Large intestine (tissue), 3 donors: ENCODE results near the gene CRYM. TPM values are rescaled to one million over a fixed set of nuclear protein-coding genes. Genes with fewer than 3 reads are reported as not detected.
A peak's percentile ranks its signal among the peaks of the same experiment; 100 is the strongest.
"Not testable (repeated sequence)": the region's sequence is repeated elsewhere in the genome, so short reads cannot be mapped to it uniquely, and the experiment has no call there.

Source experiments
- DNase-seq, 2 donors: peaks; one replicate each; pipeline versions ENCODE4 v3.0.0 to v3.0.0-alpha.2; 2013
- H3K27ac ChIP-seq: one replicate; pipeline ENCODE4 v1.5.1; 2013; ENCODE audit warnings: low read length
- H3K27me3 ChIP-seq: 2 replicates; pipeline ENCODE4 v1.6.1; 2013; ENCODE audit warnings: low read length; ENCODE audit not compliant: control insufficient read depth, insufficient read depth
- H3K36me3 ChIP-seq: 2 replicates; pipeline ENCODE4 v1.6.1; 2013; ENCODE audit warnings: low read length; ENCODE audit not compliant: control insufficient read depth, insufficient read depth
- H3K4me1 ChIP-seq: one replicate; pipeline ENCODE4 v1.6.1; 2013; ENCODE audit warnings: low read length; ENCODE audit not compliant: control insufficient read depth, insufficient read depth
- H3K4me3 ChIP-seq: one replicate; pipeline ENCODE4 v1.5.1; 2013; ENCODE audit warnings: low read length
- H3K9me3 ChIP-seq: one replicate; pipeline ENCODE4 v1.6.1; 2013; ENCODE audit warnings: mild to moderate bottlenecking, low read depth, low read length, moderate library complexity; ENCODE audit not compliant: control insufficient read depth
- WGBS: methylation state at CpG from one replicate; pipeline ENCODE4 v1.1.5; 2013; ENCODE audit warnings: low lambda C conversion rate; ENCODE audit not compliant: insufficient coverage; 5-methylcytosine and 5-hydroxymethylcytosine counted together
- polyA plus RNA-seq: library from polyadenylated mRNA; unstranded; fragments of 120-200 nt; gene quantifications from one replicate; pipeline ENCODE4 v1.2.1, GENCODE V29; 2013

The CRYM gene
- polyA plus RNA-seq, 1 donor: 4.0 TPM

GRCh38 chr16:21302898-21303528, 24.9 kb upstream of the CRYM start:
- 40% methylated on average over 1 of the region's 4 CpGs for WGBS
- Histone ChIP-seq H3K4me3 (no peak overlapping the region), H3K36me3 (no peaks in the 10 kb centered on the region), H3K9me3 (no peaks in the 10 kb centered on the region), H3K27me3 (no peaks in the 10 kb centered on the region), H3K27ac (peak overlapping the region; percentile 72), H3K4me1 (peaks cover 10% of the 10 kb centered on the region)
- peak; percentile 73 to 82 for DNase-seq

GRCh38 chr16:21302454-21302853, 24.4 kb upstream of the CRYM start:
- DNase-seq: peak in 1 of 2 donors; percentile 38
- 43% methylated on average over 1 of the region's 3 CpGs for WGBS
- Histone ChIP-seq H3K4me1 (peaks cover 10% of the 10 kb centered on the region), H3K4me3 (peak overlapping the region; percentile 60), H3K9me3 (no peaks in the 10 kb centered on the region), H3K27me3 (no peaks in the 10 kb centered on the region), H3K36me3 (no peaks in the 10 kb centered on the region), H3K27ac (peak overlapping the region; percentile 72)

- H3K36me3 ChIP-seq: no peaks in the 10 kb centered on the region
- H3K27ac ChIP-seq: peak overlapping the region; percentile 72
- H3K4me3 ChIP-seq: peak overlapping the region; percentile 60
- peaks cover 10% of the 10 kb centered on the region for H3K4me1 ChIP-seq
- no peaks in the 10 kb centered on the region for H3K27me3 ChIP-seq
- WGBS: no CpG with 5 or more reads among the region's 17 CpGs
- no peak for DNase-seq
- H3K9me3 ChIP-seq: no peaks in the 10 kb centered on the region
Observed at GRCh38 chr16:21301895-21302291, 23.8 kb upstream of the CRYM start.

- peak overlapping the region; percentile 60 for H3K4me3 ChIP-seq
- H3K4me1 ChIP-seq: peaks cover 10% of the 10 kb centered on the region
- H3K27ac ChIP-seq: peak overlapping the region; percentile 80
- 0% methylated on average over 6 of the region's 60 CpGs for WGBS
- H3K9me3 ChIP-seq: no peaks in the 10 kb centered on the region
- DNase-seq: peak; percentile 79 to 87
- H3K27me3 ChIP-seq: no peaks in the 10 kb centered on the region
- no peaks in the 10 kb centered on the region for H3K36me3 ChIP-seq
Observed at GRCh38 chr16:21301168-21301894, 23.2 kb upstream of the CRYM start.

GRCh38 chr16:21300309-21301167, 22.4 kb upstream of the CRYM start:
- H3K27ac ChIP-seq: peak overlapping the region; percentile 80
- H3K27me3 ChIP-seq: no peaks in the 10 kb centered on the region
- H3K4me1 ChIP-seq: peaks cover 10% of the 10 kb centered on the region
- no peaks in the 10 kb centered on the region for H3K36me3 ChIP-seq
- peak; percentile 99 for DNase-seq
- peak overlapping the region; percentile 60 for H3K4me3 ChIP-seq
- whole genome bisulfite sequencing: no CpG with 5 or more reads among the region's 36 CpGs
- H3K9me3 ChIP-seq: no peaks in the 10 kb centered on the region

- not testable (repeated sequence) for DNase-seq, H3K27ac ChIP-seq, H3K36me3 ChIP-seq, H3K4me3 ChIP-seq, H3K27me3 ChIP-seq, H3K4me1 ChIP-seq, H3K9me3 ChIP-seq
- WGBS: no CpG with 5 or more reads among the region's 3 CpGs
Observed at GRCh38 chr16:21289789-21290188, 11.7 kb upstream of the CRYM start.

- Histone ChIP-seq H3K27ac (no peak overlapping the region), H3K27me3 (no peaks in the 10 kb centered on the region), H3K9me3 (no peaks in the 10 kb centered on the region), H3K36me3 (no peaks in the 10 kb centered on the region), H3K4me3 (no peak overlapping the region), H3K4me1 (no peaks in the 10 kb centered on the region)
- WGBS: no CpG with 5 or more reads among the region's 1 CpG
- no peak for DNase-seq
Observed at GRCh38 chr16:21285314-21285713, 7.2 kb upstream of the CRYM start.

- H3K27me3 ChIP-seq: no peaks in the 10 kb centered on the region
- H3K27ac ChIP-seq: no peak overlapping the region
- no peak overlapping the region for H3K4me3 ChIP-seq
- H3K9me3 ChIP-seq: no peaks in the 10 kb centered on the region
- no peaks in the 10 kb centered on the region for H3K4me1 ChIP-seq
- no peaks in the 10 kb centered on the region for H3K36me3 ChIP-seq
- no CpG with 5 or more reads among the region's 4 CpGs for WGBS
- no peak for DNase-seq
Observed at GRCh38 chr16:21284414-21284813, 6.3 kb upstream of the CRYM start.

GRCh38 chr16:21283521-21284289, 5.6 kb upstream of the CRYM start:
- no peaks in the 10 kb centered on the region for H3K4me1 ChIP-seq
- H3K4me3 ChIP-seq: peak overlapping the region; percentile 36
- whole genome bisulfite sequencing: 10% methylated on average over 5 of the region's 67 CpGs
- H3K27me3 ChIP-seq: no peaks in the 10 kb centered on the region
- H3K36me3 ChIP-seq: no peaks in the 10 kb centered on the region
- no peak overlapping the region for H3K27ac ChIP-seq
- DNase-seq: peak; percentile 45 to 66
- no peaks in the 10 kb centered on the region for H3K9me3 ChIP-seq
